Hematopoietic multipotent progenitor cell treated with erythropoietin and hydrocortisone succinate and interleukin-3 and kit ligand, for 4 days (in vitro differentiated cells): ENCODE results near the gene AFG1L.
"Not testable (repeated sequence)": the region's sequence is repeated elsewhere in the genome, so short reads cannot be mapped to it uniquely, and the experiment has no call there.

ENCODE experiments used
- DNase-seq: peaks from one replicate; pipeline ENCODE4 v3.0.0-alpha.2; 2015

AFG1L gene

DNA sequence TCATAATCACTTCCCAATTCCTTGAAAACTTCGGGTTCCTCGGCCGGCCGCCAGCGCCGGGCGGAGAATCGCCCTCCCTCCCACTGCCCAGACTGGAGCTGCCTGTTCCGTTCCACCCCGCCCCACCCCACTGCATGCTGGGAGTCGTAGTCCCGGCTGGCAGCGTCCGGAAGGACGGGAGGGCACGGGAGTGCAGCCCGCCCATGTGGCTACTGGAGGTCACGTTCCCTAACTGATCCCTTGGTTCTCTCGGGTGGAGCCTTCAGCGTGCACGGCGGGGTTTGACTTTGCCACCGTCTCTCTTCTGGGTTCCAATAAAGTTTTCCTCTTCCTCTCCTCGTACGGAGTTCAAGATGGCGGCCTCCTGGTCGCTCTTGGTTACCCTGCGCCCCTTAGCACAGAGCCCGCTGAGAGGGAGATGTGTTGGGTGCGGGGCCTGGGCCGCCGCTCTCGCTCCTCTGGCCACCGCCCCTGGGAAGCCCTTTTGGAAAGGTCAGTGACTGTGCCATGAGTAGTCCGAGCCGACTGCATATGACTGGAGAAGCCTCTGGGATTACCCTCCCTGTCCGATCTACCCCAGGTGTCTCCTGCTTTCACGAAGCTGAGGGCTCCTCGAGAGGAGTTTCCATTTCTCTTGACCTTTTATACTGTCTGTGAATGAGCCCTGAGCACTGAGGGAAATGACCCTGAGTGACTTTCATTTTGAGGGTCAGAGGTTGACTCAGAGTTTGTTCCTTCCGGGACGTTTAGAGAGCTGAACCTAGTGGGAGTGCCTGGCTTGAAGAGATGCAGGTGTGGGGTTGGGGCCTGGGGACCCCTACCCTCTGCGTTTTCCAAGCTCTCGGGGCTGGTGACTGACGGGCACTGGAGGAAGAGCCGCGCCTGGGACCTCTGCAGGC lies at the start of gene AFG1L:
TSS of gene AFG1L (plus strand) at position 328 of the 899 bp plus-strand sequence. CDS start at position 354, 26 bp downstream.
- DNase-seq, result peak; percentile 97

DNA sequence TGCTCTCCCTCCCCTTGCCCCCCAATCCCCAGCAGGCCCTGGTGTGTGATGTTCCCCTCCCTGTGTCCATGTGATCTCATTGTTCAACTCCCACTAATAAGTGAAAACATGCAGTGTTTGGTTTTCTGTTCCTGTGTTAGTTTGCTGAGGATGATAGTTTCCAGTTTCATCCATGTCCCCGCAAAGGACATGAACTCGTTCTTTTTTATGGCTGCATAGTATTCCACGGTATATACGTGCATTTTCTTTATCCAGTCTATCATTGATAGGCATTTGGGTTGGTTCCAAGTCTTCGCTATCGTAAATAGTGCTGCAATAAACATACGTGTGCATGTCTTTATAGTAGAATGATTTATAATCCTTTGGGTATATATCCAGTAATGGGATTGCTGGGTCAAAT lies 49.8 kb upstream of the AFG1L start:
- DNase-seq, result not testable (repeated sequence)

GRCh38 chr6:108247965-108248536 lies 46.8 kb upstream of the AFG1L start:
- DNase-seq, result no peak

GRCh38 chr6:108250240-108250866 lies 44.5 kb upstream of the AFG1L start:
- peak; percentile 67 for DNase-seq

GRCh38 chr6:108251252-108251651 lies 43.6 kb upstream of the AFG1L start:
- DNase-seq, result peak; percentile 19

- DNase-seq, result no peak
Measured at GRCh38 chr6:108252055-108252454, 42.8 kb upstream of the AFG1L start.

GRCh38 chr6:108253241-108253640 lies 41.6 kb upstream of the AFG1L start:
- no peak for DNase-seq

DNA sequence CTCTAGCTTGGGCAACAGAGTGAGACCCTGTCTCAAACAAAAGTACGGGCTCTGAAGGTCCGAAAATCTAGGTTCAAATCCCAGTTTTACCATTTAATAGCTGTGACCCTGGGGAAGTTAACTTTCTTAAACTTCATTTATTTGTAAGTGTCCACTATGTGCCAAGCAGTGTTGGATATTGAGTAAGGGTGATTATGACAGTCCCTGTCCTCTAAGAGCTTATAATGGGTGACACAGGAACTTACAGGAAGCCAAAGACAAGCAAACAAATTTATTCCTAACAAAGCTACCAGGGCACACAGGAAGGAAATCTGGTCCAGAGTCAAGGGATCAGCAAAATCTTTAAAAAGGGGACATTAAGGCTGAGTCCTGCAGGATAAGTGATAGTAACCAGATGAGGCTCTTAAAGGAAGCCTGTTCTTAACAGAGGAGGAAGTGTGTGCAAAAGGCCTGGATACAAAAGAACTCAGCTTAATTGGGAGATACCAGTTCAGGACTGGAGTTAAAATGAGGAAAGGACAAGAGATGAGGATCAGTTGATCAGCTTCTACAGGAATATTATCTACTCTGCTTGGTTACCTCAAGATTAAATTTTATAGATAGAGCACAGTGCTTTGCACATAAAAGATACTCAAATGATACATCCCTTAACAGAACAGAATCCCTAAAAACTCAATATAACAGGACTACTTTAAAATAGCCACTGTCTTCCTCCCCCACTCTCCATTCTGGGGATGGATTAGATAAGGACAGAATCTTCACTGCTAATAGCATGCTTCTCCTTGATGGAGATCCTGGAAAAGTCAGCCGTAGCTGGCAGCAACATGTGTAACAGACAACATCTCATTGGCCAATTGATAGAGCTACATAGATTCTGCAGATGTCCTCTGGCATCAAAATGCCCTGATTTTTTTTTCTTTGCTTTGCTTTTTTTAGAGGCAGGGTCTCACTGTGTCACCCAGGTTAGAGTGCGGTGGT lies 40.1 kb upstream of the AFG1L start:
- DNase-seq, result no peak

DNA sequence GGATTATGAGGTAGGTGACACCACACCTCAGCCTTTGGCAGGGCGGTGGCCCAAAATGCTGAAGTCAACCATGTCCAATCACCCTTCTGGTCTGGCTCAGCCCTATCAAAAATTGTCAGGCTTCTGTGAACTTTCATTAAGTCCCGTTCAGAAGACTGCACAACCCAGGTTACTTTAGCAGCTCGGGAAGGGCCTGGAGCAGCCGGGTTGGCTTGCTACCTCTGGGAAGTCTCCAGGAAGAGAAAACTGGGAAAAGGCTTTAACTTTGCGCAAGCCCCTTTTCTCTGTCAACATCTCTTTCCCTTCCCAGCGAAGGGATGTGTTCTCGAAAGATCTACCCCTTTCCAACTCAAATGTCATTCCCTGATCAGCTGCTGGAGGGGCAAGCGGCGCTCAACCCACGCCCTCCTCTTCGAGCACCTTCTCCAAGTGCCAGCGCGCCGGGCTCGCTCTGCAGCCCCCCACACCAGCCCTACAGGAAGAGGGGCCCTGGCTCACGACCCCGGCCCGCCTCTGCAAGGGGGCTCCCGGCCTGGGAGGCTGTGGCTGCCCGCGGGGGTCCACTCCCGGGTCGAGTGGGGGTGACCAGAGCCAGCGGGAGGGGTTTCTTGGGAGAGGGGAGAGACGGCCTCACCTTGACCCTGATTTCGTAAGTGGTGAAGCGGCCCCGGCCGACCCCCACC lies 34.6 kb upstream of the AFG1L start:
- peak; percentile 87 for DNase-seq

- DNase-seq, result peak; percentile 98
Measured at GRCh38 chr6:108260809-108261569, 33.9 kb upstream of the AFG1L start, which contains the start of gene SNX3. SNX3 (minus strand) TSS chr6:108261040; CDS start chr6:108260921, 119 bp downstream.

DNA sequence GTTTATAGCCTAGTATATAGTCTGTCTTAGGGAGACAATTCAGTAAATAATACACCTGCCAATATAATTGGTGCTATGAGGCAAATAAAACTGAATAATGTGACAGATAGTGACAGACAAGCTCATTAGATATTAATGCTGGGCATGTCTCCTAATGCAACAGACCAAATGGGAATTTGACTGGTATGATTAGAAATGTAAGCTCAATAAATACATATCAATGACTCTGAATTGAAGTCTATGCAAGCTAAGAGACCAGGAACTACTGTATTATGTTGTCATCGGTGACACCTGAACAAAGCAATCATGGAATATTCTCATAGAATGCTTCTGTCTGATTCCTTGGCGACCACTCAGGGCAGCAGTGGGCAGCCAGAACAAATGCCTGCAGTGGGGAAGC lies 31.5 kb upstream of the AFG1L start:
- DNase-seq, result no peak

DNA sequence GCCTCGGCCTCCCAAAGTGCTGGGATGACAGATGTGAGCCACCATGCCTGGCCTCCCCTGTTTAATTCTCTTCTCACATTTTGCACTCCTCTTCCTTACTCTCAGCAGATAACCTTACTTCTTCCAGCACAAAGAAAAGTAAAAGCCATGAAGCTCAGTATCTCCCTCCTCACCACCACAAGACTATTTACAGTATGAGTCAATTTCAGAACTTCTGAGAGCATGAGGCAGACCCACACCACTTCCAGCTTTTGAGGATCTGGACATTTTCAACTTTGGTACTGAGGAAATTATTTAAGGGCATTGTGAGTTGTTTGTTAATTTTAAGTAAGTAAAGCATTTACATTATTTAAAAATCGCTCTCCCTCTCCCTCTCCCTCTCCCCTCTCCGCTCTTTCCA lies 26.0 kb upstream of the AFG1L start:
- DNase-seq, result no peak

- not testable (repeated sequence) for DNase-seq
Measured at GRCh38 chr6:108269955-108270354, 24.9 kb upstream of the AFG1L start.

DNA sequence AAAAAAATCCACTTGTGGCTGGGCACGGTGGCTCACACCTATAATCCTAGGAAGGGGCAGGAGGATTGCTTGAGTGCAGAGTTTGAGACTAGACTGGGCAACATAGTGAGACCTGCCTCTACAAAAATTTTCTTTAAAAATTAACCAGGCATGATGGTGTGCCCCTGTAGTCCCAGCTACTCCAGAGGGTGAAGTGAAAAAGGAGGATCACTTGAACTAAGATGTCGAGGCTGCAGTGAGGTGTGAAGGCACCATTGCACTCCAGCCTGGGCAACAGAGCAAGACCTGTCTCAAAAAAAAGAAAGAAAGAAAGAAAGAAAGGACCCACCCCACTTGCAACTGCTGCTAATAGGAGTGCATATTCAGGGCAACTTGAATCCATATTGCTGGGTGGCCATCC lies 20.3 kb upstream of the AFG1L start:
- DNase-seq, result no peak

- DNase-seq, result no peak
Measured at GRCh38 chr6:108275976-108276375, 18.9 kb upstream of the AFG1L start.

- no peak for DNase-seq
Measured at GRCh38 chr6:108277295-108277694, 17.6 kb upstream of the AFG1L start.

GRCh38 chr6:108277831-108278230 lies 17.0 kb upstream of the AFG1L start:
- DNase-seq, result no peak

DNA sequence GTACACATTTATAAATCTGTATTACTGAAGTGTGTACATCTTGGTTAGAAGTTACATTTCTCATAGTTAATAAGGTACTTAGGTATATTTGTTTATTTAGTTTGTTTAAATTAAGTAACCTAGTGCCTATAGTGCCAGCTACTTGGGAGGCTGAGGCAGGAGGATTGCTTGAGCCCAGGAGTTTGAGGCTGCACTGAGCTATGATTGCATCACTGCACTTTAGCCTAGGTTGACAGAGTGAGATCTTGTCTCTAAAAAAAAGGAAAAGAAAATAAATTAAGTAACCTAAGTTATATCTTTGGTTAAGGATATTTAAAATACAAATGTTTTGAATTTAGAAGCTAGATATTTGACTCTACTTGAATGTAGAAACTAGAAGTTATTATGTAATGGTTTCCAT lies 9.5 kb upstream of the AFG1L start:
- DNase-seq, result no peak

- no peak for DNase-seq
Measured at GRCh38 chr6:108286366-108286765, 8.5 kb upstream of the AFG1L start.

- DNase-seq, result no peak
Measured at GRCh38 chr6:108287373-108287772, 7.5 kb upstream of the AFG1L start.

GRCh38 chr6:108288742-108289141 lies 6.1 kb upstream of the AFG1L start:
- DNase-seq, result no peak
